Breast epithelium (tissue), 4 donors: ENCODE results near the gene MACROD2. TPM values are rescaled to one million over a fixed set of nuclear protein-coding genes. Genes with fewer than 3 reads are reported as not detected.

Experiments used
- DNase-seq, 2 donors: peaks; one replicate each; pipeline ENCODE4 v3.0.0-alpha.2; 2019; ENCODE audit warnings: low spot score in 2 of 2
- H3K27ac ChIP-seq, 2 donors: fragments of 200-600 bp; sonication (generic) in 1 of 2; one replicate each; pipeline ENCODE4 v1.5.1; 2016 to 2019; ENCODE audit warnings: mild to moderate bottlenecking in 1 of 2
- H3K27me3 ChIP-seq, 2 donors: fragments of 200-600 bp; sonication (generic) in 1 of 2; one replicate each; pipeline versions ENCODE4 v1.5.1 to v1.6.0; 2017 to 2019; ENCODE audit warnings: control low read depth in 1 of 2, mild to moderate bottlenecking in 1 of 2
- H3K36me3 ChIP-seq: fragments of 200-600 bp; one replicate; pipeline ENCODE4 v1.5.1; 2019
- H3K4me1 ChIP-seq, 2 donors: fragments of 200-600 bp; sonication (generic); one replicate each; pipeline ENCODE4 v1.5.1; 2016 to 2019; ENCODE audit warnings: control low read depth in 1 of 2
- H3K4me3 ChIP-seq, 3 donors: fragments of 200-600 bp; sonication (generic); 1 replicate in 2 of 3; 2 replicates in 1 of 3; pipeline ENCODE4 v1.5.1; 2016 to 2019; ENCODE audit warnings: mild to moderate bottlenecking in 3 of 3, moderate library complexity in 2 of 3
- H3K9me3 ChIP-seq, 2 donors: fragments of 200-600 bp; sonication (generic) in 1 of 2; one replicate each; pipeline ENCODE4 v1.5.1; 2016 to 2019; ENCODE audit warnings: control low read depth in 1 of 2
- POLR2A ChIP-seq: fragments of 450-650 bp; IDR thresholded peaks from one replicate; pipeline ENCODE4 v1.6.1; 2016; ENCODE audit warnings: antibody characterized with exemption, mild to moderate bottlenecking, moderate library complexity
- POLR2AphosphoS5 ChIP-seq, 3 donors: sonication (generic); formaldehyde crosslinking; IDR thresholded peaks; one replicate each; pipeline ENCODE4 v1.6.1; 2017; ENCODE audit warnings: antibody characterized with exemption in 3 of 3
- intact Hi-C: fragments of 100-400 bp; cut with DNase I; formaldehyde crosslinking; loops from one replicate; pipeline ENCODE4 v1.15.1; 2023; ENCODE audit warnings: low total_unique reads
- total RNA-seq, 3 donors: library from RNA; depleted of rRNA; stranded (reverse); fragments of >200 nt; gene quantifications; one replicate each; pipeline ENCODE4 v1.1.0, GENCODE V29; 2016
- TF ChIP-seq, protein P1 (sequence below), 3 donors: fragments of 450-650 bp; IDR thresholded peaks; one replicate each; pipeline ENCODE4 v1.5.1; 2016 to 2017; ENCODE audit warnings: antibody characterized with exemption in 3 of 3, mild to moderate bottlenecking in 3 of 3, moderate library complexity in 3 of 3

MACROD2 gene
- total RNA-seq, 3 donors from 2014 or later = 6.7 to 26.8 (median 8.8) TPM

DNA sequence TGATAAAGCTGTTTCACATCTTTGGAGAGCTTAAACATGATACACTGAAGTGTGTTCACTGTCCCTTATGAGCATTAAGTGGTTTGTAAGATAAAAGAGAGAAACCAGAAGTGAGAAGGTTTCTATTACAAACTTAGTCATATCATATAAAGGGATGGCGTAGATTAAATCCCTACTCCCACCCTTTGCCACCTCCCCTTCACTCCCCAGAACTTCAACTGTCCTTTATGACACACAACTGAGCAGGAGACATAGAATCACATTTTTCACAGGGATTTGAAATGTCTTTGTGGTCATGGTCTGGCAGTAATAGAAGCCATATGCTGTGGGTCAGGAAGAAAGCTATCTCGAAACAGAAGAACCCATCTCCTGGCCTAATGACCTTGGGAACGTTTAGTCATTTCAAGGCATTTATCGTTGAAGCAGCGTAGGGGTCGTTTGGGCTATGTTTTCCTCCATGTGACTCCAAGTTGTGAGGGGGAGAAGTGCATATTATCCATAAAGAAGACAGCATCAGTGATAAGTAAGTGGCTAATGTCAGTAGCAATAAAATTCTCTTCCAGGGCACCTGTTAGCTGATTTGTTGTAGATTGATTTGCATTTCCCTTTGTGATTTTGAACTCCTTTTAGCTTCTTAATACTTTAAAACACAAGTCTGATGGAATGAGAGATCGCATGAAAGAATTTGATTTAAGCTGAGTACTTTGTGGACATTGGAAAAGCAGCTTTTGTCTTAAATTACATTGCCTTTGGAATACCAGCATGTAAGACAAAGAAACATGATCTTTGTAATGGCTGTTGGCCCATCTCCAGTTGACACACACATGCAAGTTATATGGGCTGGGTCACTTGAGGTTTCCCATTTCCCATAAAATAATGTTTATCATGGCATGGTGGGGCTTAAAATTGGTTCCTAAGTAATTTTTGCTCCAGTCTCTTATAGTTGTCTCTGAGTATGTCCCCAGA lies 843.6 kb downstream of the MACROD2 start:
- no peaks in the 10 kb centered on the region for H3K27me3 ChIP-seq
- H3K4me3 ChIP-seq = no peak overlapping the region
- no peak for DNase-seq
- intact Hi-C loops = no loop called here
- no peaks in the 10 kb centered on the region for H3K4me1 ChIP-seq
- no peaks in the 10 kb centered on the region for H3K9me3 ChIP-seq
- TF ChIP-seq, protein P1, sequence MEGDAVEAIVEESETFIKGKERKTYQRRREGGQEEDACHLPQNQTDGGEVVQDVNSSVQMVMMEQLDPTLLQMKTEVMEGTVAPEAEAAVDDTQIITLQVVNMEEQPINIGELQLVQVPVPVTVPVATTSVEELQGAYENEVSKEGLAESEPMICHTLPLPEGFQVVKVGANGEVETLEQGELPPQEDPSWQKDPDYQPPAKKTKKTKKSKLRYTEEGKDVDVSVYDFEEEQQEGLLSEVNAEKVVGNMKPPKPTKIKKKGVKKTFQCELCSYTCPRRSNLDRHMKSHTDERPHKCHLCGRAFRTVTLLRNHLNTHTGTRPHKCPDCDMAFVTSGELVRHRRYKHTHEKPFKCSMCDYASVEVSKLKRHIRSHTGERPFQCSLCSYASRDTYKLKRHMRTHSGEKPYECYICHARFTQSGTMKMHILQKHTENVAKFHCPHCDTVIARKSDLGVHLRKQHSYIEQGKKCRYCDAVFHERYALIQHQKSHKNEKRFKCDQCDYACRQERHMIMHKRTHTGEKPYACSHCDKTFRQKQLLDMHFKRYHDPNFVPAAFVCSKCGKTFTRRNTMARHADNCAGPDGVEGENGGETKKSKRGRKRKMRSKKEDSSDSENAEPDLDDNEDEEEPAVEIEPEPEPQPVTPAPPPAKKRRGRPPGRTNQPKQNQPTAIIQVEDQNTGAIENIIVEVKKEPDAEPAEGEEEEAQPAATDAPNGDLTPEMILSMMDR (IDR thresholded peaks at IDR 0.05) = no peak
- TF ChIP-seq POLR2A (no peak), POLR2AphosphoS5 (IDR thresholded peaks at IDR 0.05) (no peak)
- no peaks in the 10 kb centered on the region for H3K36me3 ChIP-seq
- H3K27ac ChIP-seq = no peak overlapping the region

- Histone ChIP-seq H3K27ac (no peak overlapping the region), H3K9me3 (no peaks in the 10 kb centered on the region), H3K27me3 (no peaks in the 10 kb centered on the region), H3K4me3 (no peak overlapping the region), H3K4me1 (no peaks in the 10 kb centered on the region), H3K36me3 (no peaks in the 10 kb centered on the region)
- intact Hi-C loops = no loop called here
- no peak for TF ChIP-seq POLR2A
- TF ChIP-seq, protein P1 (IDR thresholded peaks at IDR 0.05) = no peak
- TF ChIP-seq POLR2AphosphoS5 (IDR thresholded peaks at IDR 0.05) = no peak
- DNase-seq = no peak
Measured at GRCh38 chr20:14845199-14846160, 850.2 kb downstream of the MACROD2 start.

DNA sequence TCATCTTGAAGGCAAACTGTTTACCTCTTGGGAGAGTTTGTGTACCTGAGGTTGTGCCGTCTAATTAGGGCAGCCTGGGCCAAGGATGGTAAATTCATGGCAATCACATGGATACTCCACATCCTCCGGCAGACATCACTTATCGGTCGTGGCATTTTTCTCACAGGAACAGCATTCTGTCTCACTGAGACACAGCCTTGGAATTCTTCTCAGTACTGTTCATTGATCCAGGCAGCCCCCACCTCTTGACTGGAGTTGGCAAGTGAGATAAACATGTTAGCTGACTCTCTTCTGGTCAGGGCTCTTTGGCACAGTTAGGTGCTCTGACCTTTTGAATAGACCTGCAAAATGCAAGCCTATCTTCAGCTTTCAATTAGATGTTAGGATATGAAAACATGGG lies 853.5 kb downstream of the MACROD2 start:
- DNase-seq = no peak
- Histone ChIP-seq H3K27ac (no peak overlapping the region), H3K4me1 (no peaks in the 10 kb centered on the region), H3K36me3 (no peaks in the 10 kb centered on the region), H3K27me3 (no peaks in the 10 kb centered on the region), H3K9me3 (no peaks in the 10 kb centered on the region), H3K4me3 (no peak overlapping the region)
- intact Hi-C loops = no loop called here
- TF ChIP-seq, protein P1 (IDR thresholded peaks at IDR 0.05) = no peak
- TF ChIP-seq POLR2AphosphoS5 (IDR thresholded peaks at IDR 0.05) (no peak), POLR2A (no peak)

DNA sequence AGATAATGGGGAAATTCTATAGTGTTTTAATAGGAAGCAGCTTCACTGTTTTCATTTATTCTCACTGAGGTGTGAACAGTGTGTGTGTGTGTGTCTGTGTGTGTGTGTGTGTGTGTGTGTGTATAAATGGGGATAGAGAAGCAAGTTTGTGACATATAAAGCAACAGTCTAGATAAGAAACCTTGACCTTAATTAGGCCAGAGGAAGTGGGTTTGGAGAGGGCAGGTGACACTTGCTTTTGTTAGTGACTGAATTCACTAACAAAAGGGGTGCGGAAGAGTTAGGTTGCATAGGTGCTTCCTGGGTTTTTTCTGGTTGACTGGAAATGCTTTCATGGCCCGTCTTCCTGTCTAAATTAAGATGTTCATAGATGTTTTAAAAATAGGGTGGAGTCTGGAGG lies 857.8 kb downstream of the MACROD2 start:
- Histone ChIP-seq H3K9me3 (no peaks in the 10 kb centered on the region), H3K27me3 (no peaks in the 10 kb centered on the region), H3K4me3 (no peak overlapping the region), H3K27ac (no peak overlapping the region), H3K36me3 (no peaks in the 10 kb centered on the region), H3K4me1 (no peaks in the 10 kb centered on the region)
- intact Hi-C loops = no loop called here
- TF ChIP-seq POLR2AphosphoS5 (IDR thresholded peaks at IDR 0.05) (no peak), POLR2A (no peak)
- TF ChIP-seq, protein P1 (IDR thresholded peaks at IDR 0.05) = no peak
- no peak for DNase-seq
